ENCODE data around the gene USP3.
"Not testable (repeated sequence)": the region's sequence is repeated elsewhere in the genome, so short reads cannot be mapped to it uniquely, and the experiment has no call there.

The USP3 gene

DNA sequence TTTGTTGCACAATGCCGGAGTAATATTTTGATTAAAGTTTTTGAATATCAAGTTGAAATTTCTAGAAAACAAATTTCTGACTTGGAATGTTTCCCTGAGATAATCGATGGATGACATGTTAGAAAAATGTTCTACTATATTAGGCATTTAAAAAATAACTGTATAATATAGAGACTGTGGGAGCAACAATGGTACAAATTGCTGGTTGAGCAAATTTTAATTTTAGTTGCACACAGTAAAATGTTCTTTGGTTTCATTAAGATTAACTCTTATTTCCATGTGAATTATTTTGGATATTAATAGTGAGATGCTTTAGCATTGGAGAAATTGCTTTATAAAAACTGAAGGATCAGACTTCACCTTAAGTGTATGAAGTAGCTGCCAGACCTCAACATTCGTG is 9.3 kb downstream of the USP3 start:
- DNase-seq, result no peak

DNA sequence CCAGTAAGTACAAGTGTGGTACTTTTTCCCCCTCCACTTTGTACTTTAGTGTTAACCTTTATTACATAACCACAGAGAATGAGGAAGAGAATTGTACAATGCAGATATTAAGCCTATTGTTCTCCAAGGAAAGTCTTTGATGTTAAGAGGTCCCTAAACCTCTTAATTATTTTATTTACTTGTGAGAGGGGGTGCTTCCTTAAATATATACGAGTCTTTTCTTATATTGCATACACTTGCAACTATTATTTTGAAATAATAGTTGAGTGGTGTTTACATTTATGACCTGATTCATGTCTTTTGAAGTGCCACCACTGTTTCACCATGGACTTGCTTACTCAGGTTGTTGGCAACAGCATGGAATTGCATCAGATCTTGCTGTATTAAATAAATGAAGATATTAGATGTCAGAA is 10.1 kb downstream of the USP3 start:
- peak; percentile 43 to 78 (median 58) for DNase-seq

DNA sequence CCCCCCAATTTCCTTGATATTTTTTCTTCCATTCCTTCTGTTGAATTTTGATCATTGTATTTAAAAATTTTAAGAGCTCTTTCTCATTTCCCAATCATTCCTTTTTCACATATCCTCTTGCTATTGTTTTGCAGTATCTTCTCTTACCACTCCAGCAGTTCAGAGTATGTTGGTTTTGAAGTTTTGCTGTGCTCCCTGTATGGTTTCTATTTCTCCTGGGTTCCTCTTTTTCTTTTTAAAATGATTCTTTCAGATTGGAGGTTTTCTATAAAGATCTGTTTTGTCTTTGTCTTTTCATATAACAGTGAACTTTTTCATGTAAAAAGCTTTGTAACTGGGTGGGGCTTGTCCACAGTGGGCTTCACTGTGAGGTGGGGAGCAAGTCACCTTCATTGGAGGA is 12.8 kb downstream of the USP3 start:
- peak in 1 of 4 experiments; percentile 26 for DNase-seq

DNA sequence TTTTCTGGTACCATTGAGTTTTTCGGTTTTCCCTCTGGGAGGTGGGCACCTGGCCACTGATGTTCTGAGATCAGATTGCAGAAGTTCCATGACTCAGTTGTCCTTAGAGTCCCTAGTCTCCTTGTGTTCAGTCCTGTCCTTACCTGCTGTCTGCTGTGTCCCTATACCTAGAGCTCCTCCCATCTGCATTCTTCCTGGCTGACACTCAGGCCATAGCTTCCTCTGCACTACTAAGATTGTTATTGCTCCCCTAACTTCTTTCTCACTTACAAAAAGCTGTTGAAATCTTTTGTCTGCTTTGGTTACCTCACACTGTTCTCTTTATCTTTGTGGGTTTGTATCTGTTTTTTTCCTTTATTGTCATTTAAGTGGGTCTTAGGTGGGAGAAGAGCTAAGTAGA is 13.2 kb downstream of the USP3 start:
- no peak for DNase-seq

DNA sequence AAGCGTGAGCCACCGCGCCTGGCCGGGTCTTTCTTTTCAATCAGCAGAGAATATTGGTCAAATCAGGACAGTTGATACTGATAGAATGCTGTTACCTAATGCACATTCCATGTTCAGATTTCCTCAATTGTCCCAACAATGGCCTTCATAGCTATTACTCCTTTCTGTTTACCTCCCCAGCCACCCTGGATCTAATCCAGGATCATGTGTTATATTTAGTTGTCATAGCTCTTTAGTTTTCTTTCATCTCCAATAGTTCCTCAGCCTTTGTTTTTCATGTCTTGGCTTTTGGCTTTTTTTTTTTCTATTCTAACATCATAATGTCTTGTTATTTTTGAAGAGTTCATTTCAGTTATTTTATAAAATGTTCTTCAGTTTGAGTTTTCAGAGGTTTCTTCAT is 14.6 kb downstream of the USP3 start:
- no peak for DNase-seq

DNA sequence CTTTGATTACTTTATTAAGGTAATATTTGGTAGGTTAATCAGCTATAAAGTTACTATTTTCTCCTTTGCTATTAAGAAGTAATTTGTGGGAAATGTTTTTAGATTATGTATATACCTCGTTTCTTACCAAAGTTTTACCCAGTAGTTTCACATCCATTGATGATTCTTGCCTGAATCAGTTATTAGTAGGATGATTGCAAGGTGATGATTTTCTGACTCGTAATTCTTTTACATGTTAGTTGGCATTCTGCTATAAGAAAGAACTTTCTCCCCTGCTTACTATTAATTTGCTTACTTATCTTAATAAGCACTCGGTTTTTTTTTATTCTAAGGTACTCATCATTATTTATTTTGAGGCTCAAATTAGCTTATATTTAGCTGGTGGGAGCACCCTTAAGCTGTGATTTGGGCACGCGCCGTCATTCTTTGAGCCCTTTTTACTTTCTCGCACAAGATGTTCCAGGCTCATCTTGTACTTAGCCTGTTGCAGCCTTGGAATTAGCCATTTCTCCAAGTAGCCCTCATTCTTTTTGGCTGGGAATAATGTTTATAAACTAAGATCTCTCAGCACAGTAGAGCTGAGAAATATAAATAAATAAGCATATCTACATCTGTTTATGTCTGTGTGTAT is 15.3 kb downstream of the USP3 start:
- no peak for DNase-seq

DNA sequence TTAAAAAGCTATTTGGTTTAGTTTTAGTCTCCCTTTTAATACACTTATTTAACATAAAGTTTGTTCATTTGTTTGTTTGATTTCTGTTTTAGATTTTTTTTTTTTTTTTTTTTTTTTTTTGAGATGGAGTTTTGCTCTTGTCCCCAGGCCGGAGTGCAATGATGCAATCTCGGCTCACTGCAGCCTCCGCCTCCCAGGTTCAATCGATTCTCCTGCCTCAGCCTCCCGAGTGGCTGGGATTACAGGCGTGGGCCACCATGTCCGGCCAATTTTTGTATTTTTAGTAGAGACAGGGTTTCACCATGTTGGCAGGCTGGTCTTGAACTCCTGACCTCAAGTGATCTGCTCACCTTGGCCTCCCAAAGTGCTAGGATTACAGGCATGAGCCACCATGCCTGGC is 16.1 kb downstream of the USP3 start:
- not testable (repeated sequence) for DNase-seq

- DNase-seq, result no peak
Measured at GRCh38 chr15:63522225-63522578, 17.8 kb downstream of the USP3 start.

GRCh38 chr15:63523306-63523990 is 19.1 kb downstream of the USP3 start:
- no peak for DNase-seq

- DNase-seq, result no peak
Measured at GRCh38 chr15:63524316-63525015, 20.1 kb downstream of the USP3 start.

DNA sequence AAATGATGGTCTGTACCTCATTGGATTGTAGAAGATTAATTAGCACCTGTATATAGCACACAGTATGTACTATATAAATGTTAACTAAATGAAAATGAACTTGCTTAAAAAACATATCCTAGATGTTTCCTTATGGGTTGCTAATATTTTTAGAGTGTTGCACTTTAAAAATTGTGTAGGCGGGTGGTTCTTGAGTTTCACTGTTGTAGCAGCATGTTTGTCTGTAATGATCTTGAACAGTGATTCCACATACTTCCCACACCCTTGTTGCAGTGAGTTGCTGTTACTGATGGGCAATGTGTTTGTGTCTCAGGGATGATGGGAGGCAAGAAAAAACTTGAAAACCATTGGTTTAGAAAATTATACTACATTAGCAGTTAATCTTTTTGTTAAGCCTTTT is 22.0 kb downstream of the USP3 start:
- DNase-seq, result peak; percentile 22 to 73 (median 50)

DNA sequence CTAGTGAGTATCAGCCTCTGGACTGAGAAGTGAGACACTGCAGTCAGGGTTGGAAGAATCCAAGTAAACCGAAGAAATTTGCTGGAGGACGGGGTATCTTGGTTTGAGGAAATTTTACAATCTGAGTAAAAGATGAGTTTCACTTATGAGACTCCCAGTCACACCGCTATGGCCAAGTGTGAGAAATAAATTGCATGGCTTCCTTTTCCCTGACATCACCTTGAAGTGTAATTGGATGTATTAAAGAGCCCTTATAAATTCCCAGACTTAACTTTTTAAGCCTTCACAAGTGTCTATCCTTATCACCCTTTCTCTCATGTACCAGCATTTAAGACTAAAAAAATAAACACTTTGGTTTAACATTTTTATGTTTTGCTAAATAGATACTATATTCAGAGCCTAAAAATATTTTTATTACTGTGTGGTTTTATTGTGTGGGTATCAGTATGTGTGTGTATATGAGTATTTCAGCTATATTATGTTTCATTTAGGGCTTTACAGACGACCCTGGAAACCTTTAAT is 23.8 kb downstream of the USP3 start:
- no peak for DNase-seq

DNA sequence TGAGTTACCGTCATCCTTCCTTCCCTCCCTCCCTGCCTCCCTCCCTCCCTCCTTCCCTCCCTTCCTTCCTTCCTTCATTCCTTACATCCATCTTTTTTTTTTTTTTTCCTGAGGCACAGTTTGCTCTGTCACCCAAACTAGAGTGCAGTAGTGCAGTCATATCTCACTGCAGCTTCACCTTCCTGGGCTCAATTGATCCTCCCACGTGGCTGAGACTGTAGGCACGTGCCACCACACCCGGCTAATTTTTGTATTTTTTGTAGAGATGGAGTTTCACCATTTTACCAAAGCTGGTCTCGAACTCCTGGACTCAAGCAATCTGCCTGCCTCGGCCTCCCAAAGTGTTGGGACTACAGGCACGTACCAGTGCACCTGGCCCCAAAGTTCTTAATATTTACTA is 25.8 kb downstream of the USP3 start:
- DNase-seq, result no peak

GRCh38 chr15:63530752-63531299 is 26.4 kb downstream of the USP3 start:
- DNase-seq, result peak in 2 of 4 experiments; percentile 25 to 41

- no peak for DNase-seq
Measured at GRCh38 chr15:63531586-63531985, 27.2 kb downstream of the USP3 start.

- DNase-seq, result no peak
Measured at GRCh38 chr15:63532307-63532744, 27.9 kb downstream of the USP3 start.

GRCh38 chr15:63534888-63535287 is 30.5 kb downstream of the USP3 start:
- not testable (repeated sequence) for DNase-seq

GRCh38 chr15:63535689-63536088 is 31.3 kb downstream of the USP3 start:
- DNase-seq, result no peak

GRCh38 chr15:63538876-63539275 is 34.5 kb downstream of the USP3 start:
- DNase-seq, result no peak

DNA sequence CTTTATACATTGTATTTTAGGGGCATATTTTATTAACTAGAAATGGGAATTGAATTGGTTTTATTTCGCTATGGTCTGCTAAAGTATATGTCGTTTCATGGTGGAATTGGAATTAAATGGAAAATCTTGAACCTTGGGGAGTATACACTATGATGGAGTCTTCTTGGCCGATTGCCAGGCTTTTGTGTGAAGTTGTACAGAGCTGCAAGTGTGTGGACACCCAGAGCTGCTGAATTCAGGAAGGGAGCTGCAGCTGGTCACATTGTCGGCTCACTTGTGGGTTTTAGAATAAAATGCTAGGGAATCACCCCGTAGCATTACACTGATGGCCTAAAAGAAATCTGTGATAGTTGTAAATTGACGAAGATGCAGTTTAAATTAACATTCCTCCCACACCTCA is 35.1 kb downstream of the USP3 start:
- DNase-seq, result peak; percentile 72 to 87 (median 84)

- peak in 3 of 4 experiments; percentile 25 to 43 (median 34) for DNase-seq
Measured at GRCh38 chr15:63539998-63540397, 35.6 kb downstream of the USP3 start.

GRCh38 chr15:63540449-63540848 is 36.1 kb downstream of the USP3 start:
- no peak for DNase-seq

Data from suppressor macrophage (primary cell).